Skeletal muscle tissue (tissue), 4 donors: ENCODE data around the gene PPP2R3A. TPM values are rescaled to one million over a fixed set of nuclear protein-coding genes. Genes with fewer than 3 reads are reported as not detected.

ENCODE experiments used
- H3K27ac ChIP-seq: one replicate; pipeline ENCODE4 v1.7.0; 2013; ENCODE audit warnings: mild to moderate bottlenecking, low read depth, low read length, inconsistent platforms
- H3K27me3 ChIP-seq, 3 donors: one replicate each; pipeline ENCODE4 v1.7.0; 2013; ENCODE audit warnings: low read length in 3 of 3; ENCODE audit not compliant: control insufficient read depth in 3 of 3, insufficient read depth in 3 of 3
- H3K36me3 ChIP-seq, 3 donors: one replicate each; pipeline ENCODE4 v1.7.0; 2013; ENCODE audit warnings: low read length in 3 of 3; ENCODE audit not compliant: control insufficient read depth in 3 of 3, insufficient read depth in 3 of 3
- H3K4me1 ChIP-seq, 3 donors: one replicate each; pipeline ENCODE4 v1.7.0; 2013; ENCODE audit warnings: low read length in 3 of 3, mild to moderate bottlenecking in 3 of 3; ENCODE audit not compliant: control insufficient read depth in 3 of 3, insufficient read depth in 3 of 3
- H3K4me3 ChIP-seq, 3 donors: one replicate each; pipeline ENCODE4 v1.7.0; 2013; ENCODE audit warnings: low read length in 3 of 3
- H3K9ac ChIP-seq, 3 donors: one replicate each; pipeline ENCODE4 v1.7.0; 2013; ENCODE audit warnings: low read length in 3 of 3, mild to moderate bottlenecking in 3 of 3, moderate library complexity in 2 of 3, low read depth in 1 of 3
- H3K9me3 ChIP-seq, 3 donors: one replicate each; pipeline ENCODE4 v1.7.0; 2013; ENCODE audit warnings: low read length in 3 of 3; ENCODE audit not compliant: control insufficient read depth in 3 of 3
- total RNA-seq: library from RNA; depleted of rRNA; stranded (reverse); fragments of >200 nt; gene quantifications from one replicate; pipeline ENCODE4 v1.2.3, GENCODE V29; 2014
- donor health status: Osteomylitis.

Gene PPP2R3A
- 45.9 TPM for total RNA-seq

GRCh38 chr3:135965506-135966270 lies at the start of gene PPP2R3A:
PPP2R3A (plus strand) TSS chr3:135965728; CDS start chr3:136001499, 35,771 bp downstream.
- no peaks in the 10 kb centered on the region for H3K9me3 ChIP-seq
- H3K9ac ChIP-seq: peak within 1 kb of the TSS; percentile 81 to 87 (median 86)
- no peaks in the 10 kb centered on the region for H3K27me3 ChIP-seq
- peak within 1 kb of the TSS; percentile 75 to 78 (median 76) for H3K4me3 ChIP-seq
- peaks cover 11 to 30% (median 26%) of the 10 kb centered on the region in 3 donors for H3K4me1 ChIP-seq
- peak within 1 kb of the TSS; percentile 92 for H3K27ac ChIP-seq
- H3K36me3 ChIP-seq: no peaks in the 10 kb centered on the region

- H3K36me3 ChIP-seq: no peaks in the 10 kb centered on the region
- H3K9me3 ChIP-seq: no peaks in the 10 kb centered on the region
- no peak overlapping the region for H3K9ac ChIP-seq
- no peaks in the 10 kb centered on the region for H3K27me3 ChIP-seq
- H3K4me3 ChIP-seq: no peak overlapping the region
- peaks cover 7 to 18% (median 12%) of the 10 kb centered on the region in 3 donors for H3K4me1 ChIP-seq
- no peak overlapping the region for H3K27ac ChIP-seq
Measured at GRCh38 chr3:135916310-135916709, 49.2 kb upstream of the PPP2R3A start.

- H3K4me1 ChIP-seq: peaks cover 7 to 18% (median 12%) of the 10 kb centered on the region in 3 donors
- peak overlapping the region in 1 of 3 donors; percentile 23 for H3K4me3 ChIP-seq
- H3K9ac ChIP-seq: peak overlapping the region in 1 of 3 donors; percentile 9
- no peak overlapping the region for H3K27ac ChIP-seq
- H3K27me3 ChIP-seq: no peaks in the 10 kb centered on the region
- H3K9me3 ChIP-seq: no peaks in the 10 kb centered on the region
- no peaks in the 10 kb centered on the region for H3K36me3 ChIP-seq
Measured at GRCh38 chr3:135917076-135917475, 48.5 kb upstream of the PPP2R3A start.

- no peak overlapping the region for H3K4me3 ChIP-seq
- peak overlapping the region; percentile 9 for H3K27ac ChIP-seq
- H3K36me3 ChIP-seq: no peaks in the 10 kb centered on the region
- H3K27me3 ChIP-seq: no peaks in the 10 kb centered on the region
- peak overlapping the region in 1 of 3 donors; percentile 2 for H3K9ac ChIP-seq
- peaks cover 7 to 18% (median 12%) of the 10 kb centered on the region in 3 donors for H3K4me1 ChIP-seq
- no peaks in the 10 kb centered on the region for H3K9me3 ChIP-seq
Measured at GRCh38 chr3:135917927-135918597, 47.5 kb upstream of the PPP2R3A start.

- H3K4me3 ChIP-seq: no peak overlapping the region
- H3K27ac ChIP-seq: no peak overlapping the region
- no peaks in the 10 kb centered on the region for H3K9me3 ChIP-seq
- H3K4me1 ChIP-seq: peaks cover 7 to 18% (median 12%) of the 10 kb centered on the region in 3 donors
- no peak overlapping the region for H3K9ac ChIP-seq
- no peaks in the 10 kb centered on the region for H3K36me3 ChIP-seq
- no peaks in the 10 kb centered on the region for H3K27me3 ChIP-seq
Measured at GRCh38 chr3:135918600-135918999, 46.9 kb upstream of the PPP2R3A start.

GRCh38 chr3:135920275-135920674 lies 45.3 kb upstream of the PPP2R3A start:
- H3K27me3 ChIP-seq: no peaks in the 10 kb centered on the region
- no peak overlapping the region for H3K27ac ChIP-seq

GRCh38 chr3:135922903-135923250 lies 42.7 kb upstream of the PPP2R3A start:
- H3K9me3 ChIP-seq: no peaks in the 10 kb centered on the region
- no peak overlapping the region for H3K9ac ChIP-seq
- peaks cover 0 to 12% (median 0%) of the 10 kb centered on the region in 3 donors for H3K4me1 ChIP-seq
- no peaks in the 10 kb centered on the region for H3K27me3 ChIP-seq
- H3K27ac ChIP-seq: no peak overlapping the region
- no peaks in the 10 kb centered on the region for H3K36me3 ChIP-seq
- H3K4me3 ChIP-seq: no peak overlapping the region

More at GRCh38 chr3:135920275-135920674, 45.3 kb upstream of the PPP2R3A start:
- no peaks in the 10 kb centered on the region for H3K36me3 ChIP-seq
- no peaks in the 10 kb centered on the region for H3K9me3 ChIP-seq
- no peak overlapping the region for H3K4me3 ChIP-seq
- peaks cover 7 to 18% (median 12%) of the 10 kb centered on the region in 3 donors for H3K4me1 ChIP-seq
- no peak overlapping the region for H3K9ac ChIP-seq

GRCh38 chr3:135924506-135924905 lies 41.0 kb upstream of the PPP2R3A start:
- no peak overlapping the region for H3K27ac ChIP-seq
- H3K9ac ChIP-seq: no peak overlapping the region
- H3K4me3 ChIP-seq: no peak overlapping the region
- H3K4me1 ChIP-seq: peaks cover 0 to 9% (median 3%) of the 10 kb centered on the region in 3 donors
- H3K9me3 ChIP-seq: no peaks in the 10 kb centered on the region
- no peaks in the 10 kb centered on the region for H3K36me3 ChIP-seq
- no peaks in the 10 kb centered on the region for H3K27me3 ChIP-seq

- no peak overlapping the region for H3K4me3 ChIP-seq
- no peak overlapping the region for H3K9ac ChIP-seq
- H3K27me3 ChIP-seq: no peaks in the 10 kb centered on the region
- no peaks in the 10 kb centered on the region for H3K9me3 ChIP-seq
- no peak overlapping the region for H3K27ac ChIP-seq
- H3K4me1 ChIP-seq: peaks cover 6 to 18% (median 12%) of the 10 kb centered on the region in 3 donors
- H3K36me3 ChIP-seq: no peaks in the 10 kb centered on the region
Measured at GRCh38 chr3:135926664-135927063, 38.9 kb upstream of the PPP2R3A start.

GRCh38 chr3:135927155-135927554 lies 38.4 kb upstream of the PPP2R3A start:
- Histone ChIP-seq H3K9me3 (no peaks in the 10 kb centered on the region), H3K4me1 (peaks cover 6 to 18% (median 12%) of the 10 kb centered on the region in 3 donors), H3K9ac (no peak overlapping the region), H3K4me3 (no peak overlapping the region), H3K27me3 (no peaks in the 10 kb centered on the region), H3K27ac (no peak overlapping the region), H3K36me3 (no peaks in the 10 kb centered on the region)
